Activated CD8-positive, alpha-beta T cell treated with anti-CD3 and anti-CD28 coated beads for 36 hours (primary cell): ENCODE measurements around the gene HMGN5. TPM values are rescaled to one million over a fixed set of nuclear protein-coding genes. Genes with fewer than 3 reads are reported as not detected.

Experiments used
- ATAC-seq: fragments of 200-7000 bp; cut with Tn5 transposase; one replicate; pipeline ENCODE4 v1.10.0; 2021; ENCODE audit warnings: mild to moderate bottlenecking, moderate library complexity
- CTCF ChIA-PET: fragments of 350-600 bp; sonication (Branson Sonifier 250); formaldehyde crosslinking; loops from one replicate; lab custom pipeline; 2021; ENCODE audit warnings: antibody characterized with exemption; lab: Charles Lee
- POLR2A ChIA-PET: fragments of 350-600 bp; sonication (Branson Sonifier 250); formaldehyde crosslinking; loops from one replicate; lab custom pipeline; 2021; ENCODE audit warnings: antibody characterized with exemption; lab: Charles Lee
- DNase-seq: peaks from one replicate; pipeline ENCODE4 v3.0.0-alpha.2; 2020
- H3K27ac Mint-ChIP-seq: one replicate; pipeline ENCODE4 v1.8.0; 2021; ENCODE audit warnings: mild to moderate bottlenecking, mixed read lengths
- H3K27me3 Mint-ChIP-seq: one replicate; pipeline ENCODE4 v1.8.0; 2021; ENCODE audit warnings: mixed read lengths
- H3K36me3 Mint-ChIP-seq: one replicate; pipeline ENCODE4 v1.8.0; 2021; ENCODE audit warnings: low read depth, mixed read lengths
- H3K4me1 Mint-ChIP-seq: one replicate; pipeline ENCODE4 v1.8.0; 2021; ENCODE audit warnings: low read depth, mixed read lengths
- H3K4me3 Mint-ChIP-seq: one replicate; pipeline ENCODE4 v1.8.0; 2021; ENCODE audit warnings: mild to moderate bottlenecking, moderate library complexity, mixed read lengths
- H3K9me3 Mint-ChIP-seq: one replicate; pipeline ENCODE4 v1.8.0; 2021; ENCODE audit warnings: mixed read lengths
- intact Hi-C: fragments of 100-400 bp; cut with micrococcal nuclease; formaldehyde crosslinking; loops from one replicate; pipeline ENCODE4 v1.10.0; 2022
- total RNA-seq, 2 experiments: library from RNA; stranded (reverse); gene quantifications; one replicate each; pipeline ENCODE4 v1.2.3, GENCODE V29; 2021
- TF ChIP-seq, protein P1 (sequence below): fragments of 200-600 bp; IDR thresholded peaks from one replicate; pipeline ENCODE4 v1.8.0; 2022; ENCODE audit warnings: antibody characterized with exemption, mild to moderate bottlenecking

Gene HMGN5
- total RNA-seq, 2 experiments from 2014 or later, result 3.2 to 4.3 TPM

GRCh38 chrX:81114757-81115156, 87.0 kb downstream of the HMGN5 start:
- ChIA-PET POLR2A (no interaction called here), CTCF (no interaction called here)
- Mint-ChIP-seq H3K4me3 (no peak overlapping the region), H3K4me1 (peaks cover 2% of the 10 kb centered on the region), H3K27me3 (no peaks in the 10 kb centered on the region), H3K9me3 (no peaks in the 10 kb centered on the region), H3K27ac (no peak overlapping the region), H3K36me3 (no peaks in the 10 kb centered on the region)
- DNase-seq, result no peak
- TF ChIP-seq, protein P1, sequence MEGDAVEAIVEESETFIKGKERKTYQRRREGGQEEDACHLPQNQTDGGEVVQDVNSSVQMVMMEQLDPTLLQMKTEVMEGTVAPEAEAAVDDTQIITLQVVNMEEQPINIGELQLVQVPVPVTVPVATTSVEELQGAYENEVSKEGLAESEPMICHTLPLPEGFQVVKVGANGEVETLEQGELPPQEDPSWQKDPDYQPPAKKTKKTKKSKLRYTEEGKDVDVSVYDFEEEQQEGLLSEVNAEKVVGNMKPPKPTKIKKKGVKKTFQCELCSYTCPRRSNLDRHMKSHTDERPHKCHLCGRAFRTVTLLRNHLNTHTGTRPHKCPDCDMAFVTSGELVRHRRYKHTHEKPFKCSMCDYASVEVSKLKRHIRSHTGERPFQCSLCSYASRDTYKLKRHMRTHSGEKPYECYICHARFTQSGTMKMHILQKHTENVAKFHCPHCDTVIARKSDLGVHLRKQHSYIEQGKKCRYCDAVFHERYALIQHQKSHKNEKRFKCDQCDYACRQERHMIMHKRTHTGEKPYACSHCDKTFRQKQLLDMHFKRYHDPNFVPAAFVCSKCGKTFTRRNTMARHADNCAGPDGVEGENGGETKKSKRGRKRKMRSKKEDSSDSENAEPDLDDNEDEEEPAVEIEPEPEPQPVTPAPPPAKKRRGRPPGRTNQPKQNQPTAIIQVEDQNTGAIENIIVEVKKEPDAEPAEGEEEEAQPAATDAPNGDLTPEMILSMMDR, result no peak
- ATAC-seq, result no peak
- intact Hi-C loops, result no loop called here

- intact Hi-C loops, result no loop called here
- DNase-seq (no peak), ATAC-seq (no peak)
- ChIA-PET POLR2A (no interaction called here), CTCF (no interaction called here)
- H3K36me3 Mint-ChIP-seq, result no peaks in the 10 kb centered on the region
- H3K4me3 Mint-ChIP-seq, result no peak overlapping the region
- no peaks in the 10 kb centered on the region for H3K4me1 Mint-ChIP-seq
- TF ChIP-seq, protein P1, result no peak
- H3K27ac Mint-ChIP-seq, result no peak overlapping the region
- peaks cover 4% of the 10 kb centered on the region for H3K9me3 Mint-ChIP-seq
- no peaks in the 10 kb centered on the region for H3K27me3 Mint-ChIP-seq
These were observed 91.4 kb downstream of the HMGN5 start for GRCh38 chrX:81110286-81110685.

DNA sequence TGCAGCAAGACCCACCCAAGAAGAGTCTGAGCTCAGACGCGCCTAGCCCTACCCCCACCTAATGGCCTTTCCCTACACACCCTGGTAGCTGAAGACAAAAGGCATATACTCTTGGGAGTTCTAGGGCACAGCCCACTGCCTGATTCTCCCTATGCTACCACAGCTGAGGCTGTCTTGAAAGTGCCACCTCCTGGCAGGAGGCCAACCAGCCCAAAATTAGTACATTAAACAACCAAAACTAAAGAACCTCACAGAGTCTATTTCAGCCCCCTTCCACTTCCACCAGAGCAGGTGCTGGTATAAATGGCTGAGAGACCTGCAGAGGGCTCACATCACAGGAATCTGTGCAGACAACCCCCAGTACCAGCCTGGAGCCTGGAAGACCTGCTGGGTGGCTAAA, 119.1 kb downstream of the HMGN5 start:
- ChIA-PET POLR2A (no interaction called here), CTCF (no interaction called here)
- no peak for DNase-seq
- intact Hi-C loops, result no loop called here
- no peaks in the 10 kb centered on the region for H3K27me3 Mint-ChIP-seq
- H3K9me3 Mint-ChIP-seq, result peaks cover 6% of the 10 kb centered on the region
- ATAC-seq, result no peak
- H3K36me3 Mint-ChIP-seq, result no peaks in the 10 kb centered on the region
- H3K27ac Mint-ChIP-seq, result no peak overlapping the region
- no peaks in the 10 kb centered on the region for H3K4me1 Mint-ChIP-seq
- no peak overlapping the region for H3K4me3 Mint-ChIP-seq
- TF ChIP-seq, protein P1, result no peak

Other genes starting within 250 kb of the HMGN5 start
- 10 to 100 TPM; 30.0 to 33.1 TPM for gene SH3BGRL, start 189 bp upstream of the HMGN5 start, total RNA-seq